Measurements from ENCODE around the gene SART3. TPM values are rescaled to one million over a fixed set of nuclear protein-coding genes. Genes with fewer than 3 reads are reported as not detected.

SART3 gene
- total and polyA plus RNA-seq, 2 of the 4 experiments (the other 2 are of a cell fraction): 22.6 to 37.8 TPM

DNA sequence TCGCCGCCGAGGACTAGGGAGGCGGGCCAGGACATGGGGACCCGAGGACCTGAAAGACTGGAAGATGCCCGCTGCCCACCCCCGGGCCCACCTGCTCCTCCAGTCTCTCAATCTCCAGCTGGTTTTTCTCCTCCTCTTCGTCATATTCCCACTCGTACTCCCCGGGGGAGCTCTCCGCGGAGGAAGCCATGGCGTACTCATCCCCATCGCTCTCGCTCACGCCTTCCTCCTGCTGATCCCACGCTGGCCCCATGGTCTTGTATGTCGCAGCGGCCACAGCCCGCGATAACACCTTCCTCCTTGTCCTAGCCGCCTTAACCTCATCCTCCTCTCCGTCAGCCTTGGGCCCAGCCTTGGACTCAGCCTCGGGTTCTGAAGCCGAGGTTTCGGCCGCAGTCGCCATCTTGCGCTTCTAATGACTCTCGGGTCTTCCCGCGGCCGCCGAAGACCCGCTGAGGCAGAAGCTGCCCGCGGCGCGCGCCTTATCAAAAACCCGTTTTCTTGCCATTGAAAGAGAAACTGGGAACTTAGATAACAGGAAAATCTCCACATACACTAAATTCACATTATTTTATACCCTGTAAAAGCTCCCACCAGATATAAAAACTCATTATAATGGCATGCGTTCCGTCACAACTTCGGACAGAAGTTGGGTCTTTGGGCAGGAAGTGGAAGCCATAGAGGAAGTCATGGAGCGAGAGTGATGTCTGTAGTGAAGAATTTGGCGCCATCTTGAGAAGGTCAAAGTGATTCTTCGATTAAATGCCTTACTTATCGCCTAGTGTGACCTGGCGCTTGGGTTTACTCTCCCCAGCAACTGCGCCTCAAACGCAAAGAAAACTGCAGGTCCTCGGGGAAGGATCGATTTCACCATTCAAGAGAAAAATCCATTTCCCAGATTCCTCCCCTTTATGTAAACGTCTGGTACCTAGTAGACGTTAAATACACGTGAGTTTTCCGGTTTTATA lies at the start of gene SART3 (continued):
- TF ChIP-seq, protein P1, sequence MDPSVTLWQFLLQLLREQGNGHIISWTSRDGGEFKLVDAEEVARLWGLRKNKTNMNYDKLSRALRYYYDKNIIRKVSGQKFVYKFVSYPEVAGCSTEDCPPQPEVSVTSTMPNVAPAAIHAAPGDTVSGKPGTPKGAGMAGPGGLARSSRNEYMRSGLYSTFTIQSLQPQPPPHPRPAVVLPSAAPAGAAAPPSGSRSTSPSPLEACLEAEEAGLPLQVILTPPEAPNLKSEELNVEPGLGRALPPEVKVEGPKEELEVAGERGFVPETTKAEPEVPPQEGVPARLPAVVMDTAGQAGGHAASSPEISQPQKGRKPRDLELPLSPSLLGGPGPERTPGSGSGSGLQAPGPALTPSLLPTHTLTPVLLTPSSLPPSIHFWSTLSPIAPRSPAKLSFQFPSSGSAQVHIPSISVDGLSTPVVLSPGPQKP (IDR thresholded peaks at IDR 0.05; ENCODE audit: borderline replicate concordance, low read depth, low read length): no peak
- no peak for TF ChIP-seq RFX5 (IDR thresholded peaks at IDR 0.05; ENCODE audit: low read depth, low read length)
- no peak for TF ChIP-seq MAZ (IDR thresholded peaks at IDR 0.05; ENCODE audit: borderline replicate concordance, low read depth, low read length)
- no peak for TF ChIP-seq CHD1 (IDR thresholded peaks at IDR 0.05; ENCODE audit: low read depth, low read length)

All from IMR-90 (cell line).